Testis (tissue), 2 donors: ENCODE results near the gene ALAS1.

Experiments used
- CTCF ChIP-seq, 3 experiments: fragments of 450-650 bp in 2 of 3; fragments of 200-600 bp in 1 of 3; sonication (generic) in 1 of 3; IDR thresholded peaks; one replicate each; pipeline ENCODE4 v1.5.1; 2016 to 2019; ENCODE audit warnings: antibody characterized with exemption in 3 of 3, mild to moderate bottlenecking in 2 of 3, moderate library complexity in 1 of 3
- POLR2A ChIP-seq: fragments of 450-650 bp; IDR thresholded peaks from one replicate; pipeline ENCODE4 v1.6.1; 2017; ENCODE audit warnings: antibody characterized with exemption, mild to moderate bottlenecking, moderate library complexity

- TF ChIP-seq POLR2A, result no peak
- TF ChIP-seq CTCF (IDR thresholded peaks at IDR 0.05), result no peak
Measured at GRCh38 chr3:52208556-52208955, 10.6 kb downstream of the ALAS1 start.
